Endothelial cell of umbilical vein (primary cell): ENCODE measurements around the gene MBD3. TPM values are rescaled to one million over a fixed set of nuclear protein-coding genes. Genes with fewer than 3 reads are reported as not detected.

ENCODE experiments used
- BruUV-seq: library from RNA; stranded (reverse); fragments of 400-500 nt; replicated peaks from 2 replicates; lab custom pipeline; 2021; lab: Mats Ljungman, UMichigan
- CTCF ChIA-PET: fragments of 300-600, 350-600 bp; sonication (Branson Sonifier 250); formaldehyde crosslinking; loops from one replicate; lab custom pipeline; 2021; ENCODE audit warnings: antibody characterized with exemption, inconsistent platforms; lab: Charles Lee
- POLR2A ChIA-PET: fragments of 300-600, 350-600 bp; sonication (Branson Sonifier 250); formaldehyde crosslinking; loops from one replicate; lab custom pipeline; 2021; ENCODE audit warnings: antibody characterized with exemption, inconsistent platforms; lab: Charles Lee
- DNase-seq: peaks from one replicate; pipeline ENCODE4 v3.0.0-alpha.2; 2011; ENCODE audit warnings: low read depth, low spot score
- FAIRE-seq: peaks from 2 replicates; lab custom pipeline; 2011; peaks lifted over from hg19 to GRCh38; lab: Jason Lieb, UNC
- H2AFZ ChIP-seq: 2 replicates; pipeline ENCODE4 v1.6.0; 2012; ENCODE audit warnings: low read depth, low read length, control low read depth, inconsistent platforms
- H3K27ac ChIP-seq: 2 replicates; pipeline ENCODE4 v1.5.1; 2011; ENCODE audit warnings: low read depth, mild to moderate bottlenecking, control low read depth, low read length, moderate library complexity; ENCODE audit not compliant: insufficient read depth
- H3K27me3 ChIP-seq, 2 experiments: 2 replicates each; pipeline versions ENCODE4 v1.6.0 to v1.6.1; 2011; ENCODE audit warnings: low read length in 2 of 2, mixed read lengths in 1 of 2; ENCODE audit not compliant: control insufficient read depth in 2 of 2, insufficient read depth in 2 of 2
- H3K36me3 ChIP-seq, 2 experiments: 2 replicates in 1 of 2; 3 replicates in 1 of 2; pipeline ENCODE4 v1.5.1; 2011; ENCODE audit warnings: low read length in 2 of 2, mild to moderate bottlenecking in 1 of 2, moderate library complexity in 1 of 2; ENCODE audit not compliant: control insufficient read depth in 2 of 2, insufficient read depth in 2 of 2; ENCODE audit errors: extremely low read depth in 1 of 2
- H3K4me1 ChIP-seq: 3 replicates; pipeline ENCODE4 v1.5.1; 2011; ENCODE audit warnings: mild to moderate bottlenecking, low read length; ENCODE audit not compliant: control insufficient read depth, insufficient read depth; ENCODE audit errors: extremely low read depth
- H3K4me2 ChIP-seq: 2 replicates; pipeline ENCODE4 v1.6.1; 2011; ENCODE audit warnings: low read length, control low read depth, mixed read lengths; ENCODE audit not compliant: insufficient read depth
- H3K4me3 ChIP-seq, 3 experiments: fragments of 200-600 bp in 1 of 3; sonication (generic), shearing (Covaris generic) in 1 of 3; replicated peaks in 1 of 3; 2 replicates each; pipeline ENCODE4 v1.5.1; 2011 to 2016; ENCODE audit warnings: control low read depth in 3 of 3, low read length in 3 of 3, mild to moderate bottlenecking in 2 of 3, inconsistent platforms in 1 of 3, low read depth in 1 of 3, moderate library complexity in 1 of 3; ENCODE audit not compliant: insufficient read depth in 1 of 3
- H3K79me2 ChIP-seq: 2 replicates; pipeline ENCODE4 v1.6.0; 2012; ENCODE audit warnings: low read length, inconsistent platforms; ENCODE audit not compliant: control insufficient read depth, insufficient read depth
- H3K9ac ChIP-seq: replicated peaks from 2 replicates; pipeline ENCODE3; 2011; ENCODE audit warnings: low read length, control low read depth; ENCODE audit not compliant: insufficient read depth; ENCODE audit errors: extremely low read depth
- H3K9me1 ChIP-seq: replicated peaks from 3 replicates; pipeline ENCODE4 v1.6.0; 2011; ENCODE audit warnings: mild to moderate bottlenecking, low read length; ENCODE audit not compliant: control insufficient read depth, insufficient read depth; ENCODE audit errors: extremely low read depth
- H3K9me3 ChIP-seq: replicated peaks from 2 replicates; pipeline ENCODE4 v1.5.1; 2012; ENCODE audit warnings: low read length, inconsistent platforms; ENCODE audit not compliant: control insufficient read depth, insufficient read depth
- H4K20me1 ChIP-seq: replicated peaks from 2 replicates; pipeline ENCODE3; 2011; ENCODE audit warnings: mild to moderate bottlenecking, low read length; ENCODE audit not compliant: control insufficient read depth, insufficient read depth; ENCODE audit errors: extremely low read depth
- CTCF ChIP-seq, 2 donors: IDR thresholded peaks; 1 replicate in 1 of 2; 2 replicates in 1 of 2; pipeline ENCODE4 v1.5.1; 2011; ENCODE audit warnings: low read length in 2 of 2, mild to moderate bottlenecking in 2 of 2, moderate library complexity in 2 of 2, control low read depth in 1 of 2, inconsistent platforms in 1 of 2, low read depth in 1 of 2; ENCODE audit not compliant: insufficient read depth in 1 of 2; ENCODE audit errors: extremely low read depth in 1 of 2
- EZH2 ChIP-seq: IDR thresholded peaks from 2 replicates; pipeline ENCODE4 v1.6.1; 2012; ENCODE audit warnings: borderline replicate concordance, low read depth, mild to moderate bottlenecking, moderate library complexity, low read length, inconsistent platforms; ENCODE audit not compliant: severe bottlenecking
- FOS ChIP-seq: IDR thresholded peaks from 2 replicates; pipeline ENCODE4 v1.6.1; 2011; ENCODE audit warnings: mild to moderate bottlenecking, low read length, moderate library complexity, borderline replicate concordance; ENCODE audit not compliant: insufficient read depth
- GATA2 ChIP-seq: IDR thresholded peaks from 2 replicates; pipeline ENCODE4 v1.7.0; 2011; ENCODE audit warnings: low read depth, mild to moderate bottlenecking, moderate library complexity, mixed read lengths, low read length; ENCODE audit not compliant: insufficient read length, insufficient read depth
- JUN ChIP-seq: IDR thresholded peaks from 2 replicates; pipeline ENCODE4 v1.6.1; 2011; ENCODE audit warnings: borderline replicate concordance, low read depth; ENCODE audit not compliant: insufficient read length, insufficient read depth
- MYC ChIP-seq: IDR thresholded peaks from one replicate; pipeline ENCODE4 v1.6.1; 2011; ENCODE audit warnings: mild to moderate bottlenecking, low read depth, low read length
- POLR2A ChIP-seq: IDR thresholded peaks from 2 replicates; pipeline ENCODE4 v1.6.1; 2012; ENCODE audit warnings: low read depth, mild to moderate bottlenecking, control low read depth, low read length
- POLR2AphosphoS5 ChIP-seq: IDR thresholded peaks from 2 replicates; pipeline ENCODE4 v1.6.1; 2012; ENCODE audit warnings: low read depth, mild to moderate bottlenecking, control low read depth, low read length, moderate library complexity; ENCODE audit not compliant: insufficient read depth
- dilution Hi-C: fragments of 300-500 bp; cut with MboI; formaldehyde crosslinking; loops from one replicate; pipeline ENCODE4 v1.15.0; 2019; ENCODE audit warnings: low sequenced_read_pairs; ENCODE audit not compliant: extremely low pct_ligation_motif_present
- intact Hi-C: fragments of 100-400 bp; cut with micrococcal nuclease; formaldehyde crosslinking; loops from one replicate; pipeline ENCODE4 v1.10.0; 2022
- polyA plus RNA-seq, 4 experiments: library from polyadenylated mRNA; depleted of rRNA in 3 of 4; stranded (reverse) in 3 of 4; unstranded in 1 of 4; fragments of >200 nt; gene quantifications; 2 replicates each; pipeline versions ENCODE4 v1.2.1 to v1.2.3, GENCODE V29; 2011 to 2012; ENCODE audit warnings: missing spikeins in 1 of 4
- total RNA-seq: library from RNA; stranded (reverse); gene quantifications from 2 replicates; pipeline ENCODE4 v1.2.3, GENCODE V29; 2021
- TF ChIP-seq, protein P1 (sequence below): IDR thresholded peaks from 2 replicates; pipeline ENCODE4 v1.6.1; 2011; ENCODE audit not compliant: insufficient read depth, insufficient read length

Gene MBD3
- total and polyA plus RNA-seq, 2 donors (not counting 3 experiments of a cell fraction or from before 2014, with no cell fraction given): 96.8 to 120 TPM

DNA sequence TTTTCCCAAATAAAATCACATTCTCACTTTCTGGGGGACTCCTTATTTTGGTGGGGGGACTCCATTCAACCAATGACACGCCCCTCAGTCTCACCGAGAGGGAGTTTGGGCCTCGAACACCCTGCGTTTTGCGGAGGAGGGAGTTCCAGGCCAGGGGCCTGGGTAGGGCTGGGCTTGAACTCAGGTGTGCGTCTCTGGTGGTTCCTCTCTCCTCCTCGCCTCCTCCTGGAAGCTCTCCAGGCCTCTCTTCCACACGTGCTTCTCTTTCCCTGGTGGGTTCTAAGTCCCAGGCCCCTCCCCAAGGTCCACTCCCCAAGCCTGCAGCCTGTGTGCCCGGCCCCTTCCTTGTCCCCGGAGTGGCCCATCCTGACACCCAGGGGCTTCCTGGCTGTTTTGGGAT is 39.2 kb downstream of the MBD3 start:
- DNase-seq (no peak), FAIRE-seq (no peak)
- no peak for TF ChIP-seq GATA2
- no peak for TF ChIP-seq CTCF (IDR thresholded peaks at IDR 0.05; ENCODE audit: extremely low read depth in 1 of 2, insufficient read depth in 1 of 2, low read depth in 1 of 2, low read length in 2 of 2)
- TF ChIP-seq EZH2: no peak
- TF ChIP-seq FOS: no peak
- TF ChIP-seq, protein P1, sequence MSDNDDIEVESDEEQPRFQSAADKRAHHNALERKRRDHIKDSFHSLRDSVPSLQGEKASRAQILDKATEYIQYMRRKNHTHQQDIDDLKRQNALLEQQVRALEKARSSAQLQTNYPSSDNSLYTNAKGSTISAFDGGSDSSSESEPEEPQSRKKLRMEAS: no peak
- TF ChIP-seq JUN: no peak
- no peak for TF ChIP-seq MYC
- no peak for TF ChIP-seq POLR2AphosphoS5
- TF ChIP-seq POLR2A: no peak
- no peaks in the 10 kb centered on the region for H4K20me1 ChIP-seq
- H2AFZ ChIP-seq: no peak overlapping the region
- H3K27ac ChIP-seq: no peak overlapping the region
- dilution Hi-C loops (no loop called here), intact Hi-C loops (no loop called here)
- H3K4me1 ChIP-seq: no peaks in the 10 kb centered on the region
- no peaks in the 10 kb centered on the region for H3K9me3 ChIP-seq
- peaks cover 10% of the 10 kb centered on the region in 2 experiments for H3K36me3 ChIP-seq
- H3K79me2 ChIP-seq: peaks cover 11% of the 10 kb centered on the region
- no peak overlapping the region for H3K4me3 ChIP-seq
- no TSS peak for BruUV-seq
- H3K9ac ChIP-seq: no peak overlapping the region
- H3K9me1 ChIP-seq: no peaks in the 10 kb centered on the region
- POLR2A ChIA-PET: no interaction called here
- no peak overlapping the region for H3K4me2 ChIP-seq
- CTCF ChIA-PET: no interaction called here
- no peaks in the 10 kb centered on the region for H3K27me3 ChIP-seq
